B cell (primary cell): ENCODE results near the gene SELENOI.

ENCODE experiments used
- EZH2 ChIP-seq: IDR thresholded peaks from 2 replicates; pipeline ENCODE4 v1.6.1; 2012; ENCODE audit warnings: borderline replicate concordance, low read depth, mild to moderate bottlenecking, moderate library complexity, low read length; ENCODE audit not compliant: insufficient read depth, poor library complexity, severe bottlenecking
- TF ChIP-seq, protein P1 (sequence below): fragments of 200-600 bp; IDR thresholded peaks from one replicate; pipeline ENCODE4 v1.8.0; 2022; ENCODE audit warnings: antibody characterized with exemption, mild to moderate bottlenecking

DNA sequence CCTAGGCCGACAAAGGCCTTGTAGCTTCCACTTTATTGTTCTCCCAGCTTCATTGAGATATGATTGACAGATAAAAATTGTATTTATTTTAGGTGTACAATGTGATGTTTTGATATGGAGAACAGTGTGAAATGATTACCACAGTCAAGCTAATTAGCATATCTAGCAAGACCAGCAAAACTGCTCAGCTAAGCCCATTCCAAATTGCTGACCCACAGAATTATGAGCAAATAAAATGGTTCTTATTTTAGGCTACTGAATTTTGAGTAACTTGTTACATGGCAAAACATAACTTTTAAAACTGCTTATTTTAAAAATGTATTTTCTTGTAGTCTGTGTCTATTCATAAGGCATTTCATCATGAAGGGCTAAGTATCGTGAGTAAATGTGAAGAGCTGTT lies 8.6 kb upstream of the SELENOI start:
- TF ChIP-seq, protein P1, sequence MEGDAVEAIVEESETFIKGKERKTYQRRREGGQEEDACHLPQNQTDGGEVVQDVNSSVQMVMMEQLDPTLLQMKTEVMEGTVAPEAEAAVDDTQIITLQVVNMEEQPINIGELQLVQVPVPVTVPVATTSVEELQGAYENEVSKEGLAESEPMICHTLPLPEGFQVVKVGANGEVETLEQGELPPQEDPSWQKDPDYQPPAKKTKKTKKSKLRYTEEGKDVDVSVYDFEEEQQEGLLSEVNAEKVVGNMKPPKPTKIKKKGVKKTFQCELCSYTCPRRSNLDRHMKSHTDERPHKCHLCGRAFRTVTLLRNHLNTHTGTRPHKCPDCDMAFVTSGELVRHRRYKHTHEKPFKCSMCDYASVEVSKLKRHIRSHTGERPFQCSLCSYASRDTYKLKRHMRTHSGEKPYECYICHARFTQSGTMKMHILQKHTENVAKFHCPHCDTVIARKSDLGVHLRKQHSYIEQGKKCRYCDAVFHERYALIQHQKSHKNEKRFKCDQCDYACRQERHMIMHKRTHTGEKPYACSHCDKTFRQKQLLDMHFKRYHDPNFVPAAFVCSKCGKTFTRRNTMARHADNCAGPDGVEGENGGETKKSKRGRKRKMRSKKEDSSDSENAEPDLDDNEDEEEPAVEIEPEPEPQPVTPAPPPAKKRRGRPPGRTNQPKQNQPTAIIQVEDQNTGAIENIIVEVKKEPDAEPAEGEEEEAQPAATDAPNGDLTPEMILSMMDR = no peak
- no peak for TF ChIP-seq EZH2
